ENCODE measurements around the gene ADIPOR2.

The ADIPOR2 gene

DNA sequence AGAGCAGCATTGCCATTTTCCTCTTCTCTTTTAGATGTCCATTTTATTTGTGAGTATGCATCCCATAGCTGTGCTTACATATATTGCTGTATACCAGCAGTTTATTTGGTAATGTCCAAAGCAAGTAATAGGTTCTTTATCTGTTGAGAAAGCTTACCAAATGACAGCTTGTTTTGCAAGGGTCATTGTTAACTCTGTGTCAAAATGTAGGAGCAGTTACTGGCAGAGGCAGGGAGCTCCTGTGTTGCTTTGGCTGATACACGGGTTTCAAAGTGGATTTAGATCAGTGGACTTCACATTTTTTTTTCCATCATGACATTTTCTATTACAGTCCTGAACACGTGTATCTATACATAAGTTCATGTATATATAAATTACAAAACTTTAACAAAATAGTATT lies 91.3 kb downstream of the ADIPOR2 start:
- no peak for DNase-seq (ENCODE audit: low read depth, low spot score)
- CTCF ChIA-PET, result interaction anchor here (1.0 to 15.8 kb wide), 7 partner anchors 9 to 190 kb away, joined by 3 to 767 read pairs (median 8); partner anchors contain the start of gene WNT5B
- POLR2A ChIA-PET, result no interaction called here
- no peak overlapping the region for H3K4me3 ChIP-seq (ENCODE audit: low read depth, low read length)
- TF ChIP-seq, protein P1, sequence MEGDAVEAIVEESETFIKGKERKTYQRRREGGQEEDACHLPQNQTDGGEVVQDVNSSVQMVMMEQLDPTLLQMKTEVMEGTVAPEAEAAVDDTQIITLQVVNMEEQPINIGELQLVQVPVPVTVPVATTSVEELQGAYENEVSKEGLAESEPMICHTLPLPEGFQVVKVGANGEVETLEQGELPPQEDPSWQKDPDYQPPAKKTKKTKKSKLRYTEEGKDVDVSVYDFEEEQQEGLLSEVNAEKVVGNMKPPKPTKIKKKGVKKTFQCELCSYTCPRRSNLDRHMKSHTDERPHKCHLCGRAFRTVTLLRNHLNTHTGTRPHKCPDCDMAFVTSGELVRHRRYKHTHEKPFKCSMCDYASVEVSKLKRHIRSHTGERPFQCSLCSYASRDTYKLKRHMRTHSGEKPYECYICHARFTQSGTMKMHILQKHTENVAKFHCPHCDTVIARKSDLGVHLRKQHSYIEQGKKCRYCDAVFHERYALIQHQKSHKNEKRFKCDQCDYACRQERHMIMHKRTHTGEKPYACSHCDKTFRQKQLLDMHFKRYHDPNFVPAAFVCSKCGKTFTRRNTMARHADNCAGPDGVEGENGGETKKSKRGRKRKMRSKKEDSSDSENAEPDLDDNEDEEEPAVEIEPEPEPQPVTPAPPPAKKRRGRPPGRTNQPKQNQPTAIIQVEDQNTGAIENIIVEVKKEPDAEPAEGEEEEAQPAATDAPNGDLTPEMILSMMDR (IDR thresholded peaks at IDR 0.05; ENCODE audit: insufficient read depth, low read length, missing control alignments), result no peak

- no peak overlapping the region for H3K4me3 ChIP-seq (ENCODE audit: low read depth, low read length)
- TF ChIP-seq, protein P1 (IDR thresholded peaks at IDR 0.05; ENCODE audit: insufficient read depth, low read length, missing control alignments), result no peak
- DNase-seq (ENCODE audit: low read depth, low spot score), result no peak
- ChIA-PET POLR2A (no interaction called here), CTCF (interaction anchor here (9.7 to 15.8 kb wide), 3 partner anchors 135 to 154 kb away, joined by 264 to 767 read pairs (median 269); partner anchors contain the start of gene WNT5B)
Measured at GRCh38 chr12:1787714-1788113, 96.8 kb downstream of the ADIPOR2 start.

DNA sequence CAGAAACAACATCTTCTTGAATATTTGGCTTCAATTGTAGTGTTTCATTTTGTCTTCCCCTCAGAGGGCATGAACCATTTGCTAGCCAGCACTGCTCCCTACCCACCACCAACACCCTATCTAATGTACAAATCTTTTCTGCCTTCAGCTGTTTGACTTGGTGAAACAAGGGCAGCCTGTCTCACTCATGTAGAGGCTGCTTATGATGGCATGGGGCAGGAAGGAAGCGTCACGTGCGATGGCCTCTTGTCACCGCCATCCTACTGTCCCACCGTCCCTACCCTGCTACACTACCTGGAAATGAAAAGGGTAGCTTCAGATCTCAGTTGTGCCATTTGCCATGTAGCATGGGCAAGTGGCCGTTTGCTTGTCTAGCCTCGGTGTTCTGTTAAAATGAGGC lies 99.6 kb downstream of the ADIPOR2 start:
- POLR2A ChIA-PET, result interaction anchor here (1.3 kb wide), 1 partner anchor 137 kb away, joined by 7 read pairs; no protein-coding TSS in a partner anchor
- DNase-seq (ENCODE audit: low read depth, low spot score), result no peak
- TF ChIP-seq, protein P1 (IDR thresholded peaks at IDR 0.05; ENCODE audit: insufficient read depth, low read length, missing control alignments), result no peak
- H3K4me3 ChIP-seq (ENCODE audit: low read depth, low read length), result no peak overlapping the region
- CTCF ChIA-PET, result interaction anchor here (0.7 to 15.8 kb wide), 37 partner anchors 8 to 672 kb away, joined by 3 to 767 read pairs (median 5); partner anchors contain the start of gene WNT5B

DNA sequence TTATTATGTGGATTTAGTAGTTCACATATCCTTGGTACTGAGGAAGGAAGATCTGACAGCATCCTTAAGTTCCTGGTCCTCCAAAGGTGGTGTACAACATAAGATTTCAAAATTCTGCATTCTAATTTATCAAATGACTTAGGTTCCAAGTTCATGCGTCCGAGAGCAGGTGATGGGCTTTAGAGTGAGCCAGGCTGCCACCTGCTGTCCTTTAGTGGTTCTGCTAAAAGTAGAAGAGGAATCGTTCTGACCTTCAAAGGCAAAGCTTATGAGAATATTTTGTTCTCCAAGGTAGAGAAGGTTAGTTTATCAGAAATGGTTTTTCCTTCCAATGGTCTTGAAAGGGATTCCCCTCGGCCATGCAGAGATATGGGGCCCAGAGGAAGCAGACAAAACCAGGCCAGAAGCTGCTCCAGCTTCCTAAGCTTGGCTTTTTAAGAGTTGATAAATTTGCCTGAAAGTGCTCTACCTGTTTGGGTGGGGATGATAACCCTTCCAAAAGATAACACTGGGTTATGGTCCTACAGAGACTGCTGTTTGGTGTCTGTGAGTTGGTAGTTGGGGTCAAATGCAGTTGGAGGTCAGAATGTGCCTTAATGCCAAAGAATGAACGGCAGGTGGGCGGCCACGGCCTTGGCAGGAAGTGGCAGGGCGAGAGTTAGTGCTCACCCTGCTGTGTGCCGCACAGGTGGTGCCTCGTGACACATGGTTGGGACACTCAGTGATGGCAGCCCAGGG lies 100.4 kb downstream of the ADIPOR2 start:
- TF ChIP-seq, protein P1 (IDR thresholded peaks at IDR 0.05; ENCODE audit: insufficient read depth, low read length, missing control alignments), result peak; percentile 71
- ChIA-PET CTCF (interaction anchor here (0.7 to 15.8 kb wide), 43 partner anchors 9 to 673 kb away, joined by 3 to 767 read pairs (median 4); partner anchors contain the start of genes ADIPOR2 and WNT5B), POLR2A (interaction anchor here (1.3 kb wide), 1 partner anchor 138 kb away, joined by 7 read pairs; no protein-coding TSS in a partner anchor)
- no peak overlapping the region for H3K4me3 ChIP-seq (ENCODE audit: low read depth, low read length)
- DNase-seq (ENCODE audit: low read depth, low spot score), result no peak

DNA sequence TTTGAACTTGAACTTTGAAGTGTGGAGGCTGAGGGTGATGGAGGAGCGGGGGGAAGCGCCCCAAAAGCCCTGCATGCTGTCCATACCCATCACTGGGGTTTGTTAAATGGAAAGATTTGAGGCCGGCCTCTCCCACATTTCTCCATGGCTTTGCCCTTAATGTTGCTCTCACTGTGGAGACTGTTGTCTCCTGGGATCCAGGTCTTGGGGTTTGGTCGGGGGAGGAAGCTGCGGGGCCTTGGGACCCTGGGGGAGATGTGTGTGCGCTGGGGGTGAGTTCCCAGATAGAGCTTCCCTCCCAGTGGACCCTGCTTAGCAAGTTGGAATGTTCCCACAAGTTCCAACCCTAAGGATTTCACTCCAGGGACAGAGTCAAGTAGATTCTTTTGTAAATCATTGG lies 101.5 kb downstream of the ADIPOR2 start:
- ChIA-PET CTCF (interaction anchor here (0.8 to 15.8 kb wide), 16 partner anchors 7 to 795 kb away, joined by 3 to 767 read pairs (median 4); partner anchors contain the start of gene WNT5B), POLR2A (no interaction called here)
- H3K4me3 ChIP-seq (ENCODE audit: low read depth, low read length), result no peak overlapping the region
- TF ChIP-seq, protein P1 (IDR thresholded peaks at IDR 0.05; ENCODE audit: insufficient read depth, low read length, missing control alignments), result no peak
- no peak for DNase-seq (ENCODE audit: low read depth, low spot score)

Data from AG04449 (cell line).